GM19099 (cell line): Measurements from ENCODE around the gene MATK.

Experiments used
- POLR2A ChIP-seq: IDR thresholded peaks from 3 replicates; pipeline ENCODE4 v1.6.1; 2011; ENCODE audit warnings: low read depth; ENCODE audit not compliant: insufficient read length; ENCODE audit errors: extremely low read depth

MATK gene

GRCh38 chr19:3771000-3771905, 14.9 kb downstream of the MATK start:
- no peak for TF ChIP-seq POLR2A

DNA sequence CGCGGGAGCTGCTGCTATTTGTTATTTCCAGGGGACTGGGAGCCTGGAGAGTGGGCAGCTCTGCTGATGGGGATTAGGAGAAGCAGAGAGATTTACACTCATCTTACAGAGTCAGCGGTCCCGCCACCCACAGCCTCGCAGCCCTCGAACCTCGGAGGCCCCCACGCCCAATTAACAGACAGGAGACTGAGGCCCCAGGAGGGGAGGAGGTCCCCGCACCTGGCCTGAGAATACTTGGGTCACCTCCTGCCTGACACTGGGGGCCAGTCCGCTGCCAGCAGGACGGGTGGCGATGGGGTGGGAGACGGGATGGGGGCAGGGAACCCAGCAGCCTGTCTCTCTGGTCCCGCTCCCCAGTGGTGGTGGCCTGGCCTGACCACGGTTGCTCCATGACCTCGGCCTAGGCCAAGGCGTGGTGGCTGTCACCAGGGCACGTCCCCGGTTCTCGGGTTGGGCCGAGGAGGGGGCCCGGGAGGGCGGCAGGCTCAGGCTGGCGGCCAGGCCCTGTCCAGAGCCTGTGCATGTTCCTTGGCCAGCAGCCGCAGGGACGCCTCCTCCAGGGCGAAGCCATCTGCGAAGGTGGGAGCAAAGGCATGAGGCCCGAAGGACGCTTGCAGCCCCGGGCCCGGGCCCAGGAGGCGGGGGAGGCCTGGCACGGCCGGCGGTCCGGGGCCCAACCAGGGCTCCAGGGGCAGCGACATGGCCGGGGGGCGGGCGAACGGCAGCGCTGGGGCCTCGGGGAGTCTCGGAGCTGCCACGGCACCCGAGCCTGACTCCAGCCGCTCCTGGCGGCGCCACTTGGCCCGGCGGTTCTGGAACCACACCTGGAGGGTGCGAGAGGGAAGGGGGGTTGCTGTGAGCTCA, 15.8 kb downstream of the MATK start:
- TF ChIP-seq POLR2A, result no peak

DNA sequence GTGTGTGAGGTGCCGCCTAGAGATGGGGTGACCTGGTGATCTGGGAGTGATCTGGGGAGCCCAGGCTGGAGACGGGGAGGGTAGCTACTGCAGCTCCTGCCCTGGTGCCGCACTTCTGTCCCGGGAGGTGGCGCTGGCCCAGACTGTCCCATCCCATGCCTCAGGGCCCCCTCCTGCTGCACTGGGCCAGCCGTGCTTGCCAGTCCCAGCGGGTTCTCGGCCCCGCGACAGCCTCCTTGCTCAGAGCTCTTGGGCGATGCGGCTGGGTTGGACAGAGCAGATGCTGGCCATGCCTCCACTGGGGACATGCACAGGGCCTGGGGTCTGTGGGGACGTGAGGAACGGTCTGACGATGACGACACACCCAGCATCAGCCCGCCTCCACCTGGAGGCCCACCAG, 16.7 kb downstream of the MATK start:
- TF ChIP-seq POLR2A, result no peak

- no peak for TF ChIP-seq POLR2A
Observed at GRCh38 chr19:3768748-3769099, 17.5 kb downstream of the MATK start.

DNA sequence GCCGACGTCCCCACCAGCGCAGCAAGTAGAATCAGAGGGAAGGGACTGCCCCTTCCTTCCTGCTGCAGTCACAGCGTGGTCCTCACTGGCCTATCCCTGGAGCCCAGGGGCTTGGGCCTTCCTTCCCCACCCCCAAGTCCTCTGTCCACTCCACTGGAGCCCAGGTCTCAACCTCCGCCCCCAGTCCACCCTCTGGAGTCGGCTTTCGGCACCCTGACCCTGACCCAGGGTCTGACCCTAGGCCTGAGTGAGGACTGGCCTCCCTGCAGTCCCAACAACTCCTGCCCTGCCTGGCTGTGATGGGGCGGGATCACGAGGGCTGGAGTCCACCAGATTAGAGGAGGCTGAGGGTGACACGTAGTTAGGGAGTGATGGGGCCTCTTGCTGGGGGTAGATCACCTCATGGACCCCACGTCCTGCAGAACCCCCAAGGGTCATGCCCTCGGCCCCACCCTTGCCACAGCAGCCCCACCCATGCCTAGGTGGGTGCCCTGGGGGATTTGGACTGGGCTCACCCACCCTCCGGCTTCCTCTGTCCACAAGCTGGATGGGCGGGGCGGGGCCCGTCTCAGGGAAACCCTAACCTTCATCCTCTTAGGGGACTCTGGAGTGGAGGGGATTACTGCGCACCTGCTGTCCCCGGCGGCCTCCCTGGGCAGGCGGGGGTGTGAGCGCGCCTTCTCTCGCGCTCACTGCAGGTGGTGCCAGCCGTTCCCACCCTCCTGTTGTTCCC, 18.0 kb downstream of the MATK start:
- no peak for TF ChIP-seq POLR2A

GRCh38 chr19:3767050-3767449, 19.1 kb downstream of the MATK start:
- no peak for TF ChIP-seq POLR2A

DNA sequence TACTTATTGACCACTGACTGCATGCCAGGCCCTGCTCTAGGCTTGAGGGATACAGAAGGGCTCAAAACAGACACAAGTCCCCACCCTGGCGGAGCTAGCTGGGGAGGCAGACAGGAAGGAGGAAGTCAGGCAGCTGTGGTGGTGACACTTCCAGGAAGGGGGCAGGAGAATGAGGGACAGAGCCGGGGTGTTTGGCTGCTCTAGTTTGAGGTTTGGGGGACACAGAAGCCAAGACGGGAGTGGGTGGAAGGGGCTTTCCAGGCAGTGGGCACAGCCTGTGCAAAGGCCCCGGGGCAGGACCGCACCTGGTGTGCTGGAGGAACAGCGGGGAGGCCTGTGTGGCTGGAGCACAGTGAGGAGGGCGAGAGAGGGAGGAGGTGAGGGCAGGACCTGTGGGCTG, 19.7 kb downstream of the MATK start:
- no peak for TF ChIP-seq POLR2A

DNA sequence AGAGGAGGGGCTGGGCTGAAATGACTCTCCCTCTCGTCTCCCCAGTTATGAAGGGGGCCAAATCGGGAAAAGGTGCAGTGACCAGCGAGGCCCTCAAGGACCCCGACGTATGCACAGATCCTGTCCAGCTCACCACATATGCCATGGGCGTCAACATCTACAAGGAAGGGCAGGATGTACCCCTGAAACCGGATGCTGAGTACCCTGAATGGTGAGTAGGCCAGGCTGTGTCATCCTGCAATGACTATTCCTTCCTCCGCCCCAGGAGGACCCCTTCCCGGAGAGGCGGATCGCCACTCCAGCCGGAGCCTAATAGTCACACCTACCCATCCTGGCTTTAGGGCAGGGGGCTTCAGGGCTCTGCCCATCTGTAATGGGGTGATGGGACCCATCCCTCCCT, 21.1 kb downstream of the MATK start:
- no peak for TF ChIP-seq POLR2A

- TF ChIP-seq POLR2A, result peak; percentile 89
Observed at GRCh38 chr19:3762501-3763459, 23.4 kb downstream of the MATK start, which contains the start of gene MRPL54. Gene MRPL54, plus strand, starts transcription at chr19:3762682. Its CDS starts 19 bp downstream, at chr19:3762701.

GRCh38 chr19:3762130-3762473, 24.1 kb downstream of the MATK start:
- TF ChIP-seq POLR2A, result no peak

DNA sequence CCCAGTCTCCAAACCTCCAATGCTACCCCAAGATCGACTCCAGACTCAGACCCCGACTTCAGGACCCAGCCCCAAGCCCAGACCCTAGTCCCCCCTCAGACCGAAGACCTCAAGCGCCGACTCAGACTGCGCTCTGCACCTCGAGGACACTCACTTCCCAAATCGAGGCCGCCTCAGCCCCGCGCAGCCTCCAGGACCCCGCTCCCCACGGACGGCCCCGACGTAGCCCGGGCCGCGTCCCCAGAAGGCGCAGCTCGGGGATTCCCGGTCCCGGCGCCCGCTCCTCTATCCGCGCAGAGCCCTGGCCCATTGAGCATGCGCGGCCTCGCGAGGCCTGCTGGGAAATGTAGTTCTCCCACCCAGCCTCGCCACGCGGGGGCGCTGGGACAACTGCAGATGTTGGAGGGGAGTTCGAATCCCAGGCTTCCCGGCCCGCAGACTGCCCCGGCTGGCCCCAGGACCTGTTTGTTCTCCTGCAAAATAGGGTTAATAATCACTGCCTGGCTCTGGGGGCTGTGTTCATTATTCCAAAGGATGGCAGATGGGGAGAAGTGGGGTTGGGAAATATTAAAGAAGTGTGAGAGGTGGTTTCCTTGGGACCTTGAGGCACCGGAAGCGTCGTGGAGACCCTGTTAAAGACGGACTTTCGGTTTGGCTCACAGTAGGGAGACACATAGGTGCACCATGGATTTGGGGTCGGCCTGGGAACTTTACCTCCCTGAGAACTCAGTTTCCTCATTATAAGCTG, 24.6 kb downstream of the MATK start, which contains the start of gene APBA3:
Gene APBA3, minus strand, starts transcription at position 311 of the 748 bp plus-strand sequence. CDS start 1,428 bp downstream, outside the sequence.
- peak; percentile 92 for TF ChIP-seq POLR2A

GRCh38 chr19:3760871-3761361, 25.3 kb downstream of the MATK start:
- no peak for TF ChIP-seq POLR2A
